Fibroblast of lung (primary cell): ENCODE data around the gene RNPEPL1.

Experiments
- CTCF ChIP-seq, 2 donors: IDR thresholded peaks in 1 of 2; conservative IDR thresholded peaks in 1 of 2; 1 replicate in 1 of 2; 2 replicates in 1 of 2; pipeline ENCODE4 v1.5.1; 2011 to 2012; ENCODE audit warnings: low read length in 2 of 2, control low read depth in 1 of 2, inconsistent platforms in 1 of 2, low read depth in 1 of 2, mild to moderate bottlenecking in 1 of 2
- EZH2 ChIP-seq: IDR thresholded peaks from 2 replicates; pipeline ENCODE4 v1.5.1; 2012; ENCODE audit warnings: low read length, control low read depth, mild to moderate bottlenecking; ENCODE audit errors: missing control alignments

- TF ChIP-seq CTCF (conservative IDR thresholded peaks at IDR 0.05 in 1 of 2, IDR thresholded peaks at IDR 0.05 in 1 of 2; ENCODE audit: low read depth in 1 of 2, low read length in 2 of 2) (no peak), EZH2 (no peak)
Measured at GRCh38 chr2:240563951-240564560, 4.2 kb upstream of the RNPEPL1 start.
